ENCODE measurements around the gene NIN.

Gene NIN

GRCh38 chr14:50834802-50835276, 3.9 kb upstream of the NIN start:
- ATAC-seq, result no peak
- no peak for TF ChIP-seq ZFP30 (CRISPR knock-in tag; IDR thresholded peaks at IDR 0.05)
- no peak for TF ChIP-seq BACH2 (CRISPR knock-in tag; IDR thresholded peaks at IDR 0.05; ENCODE audit: borderline replicate concordance)
- TF ChIP-seq ISL1 (CRISPR knock-in tag; IDR thresholded peaks at IDR 0.05), result no peak
- no peak for TF ChIP-seq TCF4 (CRISPR knock-in tag; IDR thresholded peaks at IDR 0.05; ENCODE audit: borderline replicate concordance)
- TF ChIP-seq PPARA (CRISPR knock-in tag; IDR thresholded peaks at IDR 0.05; ENCODE audit: borderline replicate concordance), result no peak

- no peak for ATAC-seq
- TF ChIP-seq ESRRG (CRISPR knock-in tag; IDR thresholded peaks at IDR 0.05) (no peak), ZNF565 (CRISPR knock-in tag; conservative IDR thresholded peaks at IDR 0.05; ENCODE audit: low read depth) (no peak), SNAI2 (CRISPR knock-in tag; IDR thresholded peaks at IDR 0.05) (no peak), ISL1 (CRISPR knock-in tag; IDR thresholded peaks at IDR 0.05) (no peak)
Measured at GRCh38 chr14:50832935-50833630, 2.1 kb upstream of the NIN start.

- TF ChIP-seq PATZ1 (CRISPR knock-in tag; IDR thresholded peaks at IDR 0.05; ENCODE audit: borderline replicate concordance) (no peak), TOX (CRISPR knock-in tag; IDR thresholded peaks at IDR 0.05; ENCODE audit: borderline replicate concordance) (no peak), PPARA (CRISPR knock-in tag; IDR thresholded peaks at IDR 0.05; ENCODE audit: borderline replicate concordance) (no peak), ZC3H10 (CRISPR knock-in tag; IDR thresholded peaks at IDR 0.05) (no peak), CSDC2 (CRISPR knock-in tag; IDR thresholded peaks at IDR 0.05) (no peak), ZNF8 (CRISPR knock-in tag; IDR thresholded peaks at IDR 0.05) (no peak), BACH2 (CRISPR knock-in tag; IDR thresholded peaks at IDR 0.05; ENCODE audit: borderline replicate concordance) (no peak), GLIS3 (CRISPR knock-in tag; IDR thresholded peaks at IDR 0.05) (no peak), RARB (CRISPR knock-in tag; IDR thresholded peaks at IDR 0.05) (no peak)
- TF ChIP-seq, protein P1, sequence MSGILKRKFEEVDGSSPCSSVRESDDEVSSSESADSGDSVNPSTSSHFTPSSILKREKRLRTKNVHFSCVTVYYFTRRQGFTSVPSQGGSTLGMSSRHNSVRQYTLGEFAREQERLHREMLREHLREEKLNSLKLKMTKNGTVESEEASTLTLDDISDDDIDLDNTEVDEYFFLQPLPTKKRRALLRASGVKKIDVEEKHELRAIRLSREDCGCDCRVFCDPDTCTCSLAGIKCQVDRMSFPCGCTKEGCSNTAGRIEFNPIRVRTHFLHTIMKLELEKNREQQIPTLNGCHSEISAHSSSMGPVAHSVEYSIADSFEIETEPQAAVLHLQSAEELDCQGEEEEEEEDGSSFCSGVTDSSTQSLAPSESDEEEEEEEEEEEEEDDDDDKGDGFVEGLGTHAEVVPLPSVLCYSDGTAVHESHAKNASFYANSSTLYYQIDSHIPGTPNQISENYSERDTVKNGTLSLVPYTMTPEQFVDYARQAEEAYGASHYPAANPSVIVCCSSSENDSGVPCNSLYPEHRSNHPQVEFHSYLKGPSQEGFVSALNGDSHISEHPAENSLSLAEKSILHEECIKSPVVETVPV (CRISPR knock-in tag; IDR thresholded peaks at IDR 0.05), result no peak
- TF ChIP-seq, protein P2, sequence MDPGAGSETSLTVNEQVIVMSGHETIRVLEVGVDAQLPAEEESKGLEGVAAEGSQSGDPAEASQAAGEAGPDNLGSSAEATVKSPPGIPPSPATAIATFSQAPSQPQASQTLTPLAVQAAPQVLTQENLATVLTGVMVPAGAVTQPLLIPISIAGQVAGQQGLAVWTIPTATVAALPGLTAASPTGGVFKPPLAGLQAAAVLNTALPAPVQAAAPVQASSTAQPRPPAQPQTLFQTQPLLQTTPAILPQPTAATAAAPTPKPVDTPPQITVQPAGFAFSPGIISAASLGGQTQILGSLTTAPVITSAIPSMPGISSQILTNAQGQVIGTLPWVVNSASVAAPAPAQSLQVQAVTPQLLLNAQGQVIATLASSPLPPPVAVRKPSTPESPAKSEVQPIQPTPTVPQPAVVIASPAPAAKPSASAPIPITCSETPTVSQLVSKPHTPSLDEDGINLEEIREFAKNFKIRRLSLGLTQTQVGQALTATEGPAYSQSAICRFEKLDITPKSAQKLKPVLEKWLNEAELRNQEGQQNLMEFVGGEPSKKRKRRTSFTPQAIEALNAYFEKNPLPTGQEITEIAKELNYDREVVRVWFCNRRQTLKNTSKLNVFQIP (CRISPR knock-in tag; IDR thresholded peaks at IDR 0.05; ENCODE audit: borderline replicate concordance, low read depth), result no peak
- ATAC-seq, result no peak
Measured at GRCh38 chr14:50831726-50832168, 785 bp upstream of the NIN start.

GRCh38 chr14:50830044-50830931, 674 bp downstream of the NIN start:
- no peak for TF ChIP-seq ZFP30 (CRISPR knock-in tag; IDR thresholded peaks at IDR 0.05)
- TF ChIP-seq RARB (CRISPR knock-in tag; IDR thresholded peaks at IDR 0.05), result no peak
- no peak for TF ChIP-seq ZFP3 (CRISPR knock-in tag; IDR thresholded peaks at IDR 0.05)
- no peak for TF ChIP-seq ISL1 (CRISPR knock-in tag; IDR thresholded peaks at IDR 0.05)
- TF ChIP-seq ARNTL (CRISPR knock-in tag; IDR thresholded peaks at IDR 0.05; ENCODE audit: borderline replicate concordance, low read depth), result no peak
- no peak for TF ChIP-seq BACH2 (CRISPR knock-in tag; IDR thresholded peaks at IDR 0.05; ENCODE audit: borderline replicate concordance)
- no peak for TF ChIP-seq GLIS3 (CRISPR knock-in tag; IDR thresholded peaks at IDR 0.05)
- TF ChIP-seq ZNF70 (CRISPR knock-in tag; IDR thresholded peaks at IDR 0.05), result no peak
- TF ChIP-seq, protein P3, sequence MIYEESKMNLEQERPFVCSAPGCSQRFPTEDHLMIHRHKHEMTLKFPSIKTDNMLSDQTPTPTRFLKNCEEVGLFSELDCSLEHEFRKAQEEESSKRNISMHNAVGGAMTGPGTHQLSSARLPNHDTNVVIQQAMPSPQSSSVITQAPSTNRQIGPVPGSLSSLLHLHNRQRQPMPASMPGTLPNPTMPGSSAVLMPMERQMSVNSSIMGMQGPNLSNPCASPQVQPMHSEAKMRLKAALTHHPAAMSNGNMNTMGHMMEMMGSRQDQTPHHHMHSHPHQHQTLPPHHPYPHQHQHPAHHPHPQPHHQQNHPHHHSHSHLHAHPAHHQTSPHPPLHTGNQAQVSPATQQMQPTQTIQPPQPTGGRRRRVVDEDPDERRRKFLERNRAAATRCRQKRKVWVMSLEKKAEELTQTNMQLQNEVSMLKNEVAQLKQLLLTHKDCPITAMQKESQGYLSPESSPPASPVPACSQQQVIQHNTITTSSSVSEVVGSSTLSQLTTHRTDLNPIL (CRISPR knock-in tag; IDR thresholded peaks at IDR 0.05; ENCODE audit: low read depth), result no peak
- no peak for TF ChIP-seq OSR1 (CRISPR knock-in tag; IDR thresholded peaks at IDR 0.05)
- peak; percentile 64 for ATAC-seq

Data from SK-N-SH treated with all-trans-retinoic acid at 6 μM for 48 hours (cell line).